ENCODE results near the gene RRAS.
"Not testable (repeated sequence)": the region's sequence is repeated elsewhere in the genome, so short reads cannot be mapped to it uniquely, and the experiment has no call there.

Gene RRAS

GRCh38 chr19:49631014-49631588 lies 8.8 kb downstream of the RRAS start:
- no peak for DNase-seq

GRCh38 chr19:49629659-49630058 lies 10.3 kb downstream of the RRAS start:
- DNase-seq: no peak

- no peak for DNase-seq
Measured at GRCh38 chr19:49626226-49626625, 13.7 kb downstream of the RRAS start.

- DNase-seq: no peak
Measured at GRCh38 chr19:49624967-49625910, 14.7 kb downstream of the RRAS start.

- not testable (repeated sequence) for DNase-seq
Measured at GRCh38 chr19:49617860-49618259, 22.1 kb downstream of the RRAS start.

- no peak for DNase-seq
Measured at GRCh38 chr19:49616945-49617344, 23.0 kb downstream of the RRAS start.

GRCh38 chr19:49616532-49616931 lies 23.4 kb downstream of the RRAS start:
- no peak for DNase-seq

- no peak for DNase-seq
Measured at GRCh38 chr19:49615861-49616260, 24.1 kb downstream of the RRAS start.

- DNase-seq: no peak
Measured at GRCh38 chr19:49614096-49614833, 25.7 kb downstream of the RRAS start.

GRCh38 chr19:49613374-49613773 lies 26.6 kb downstream of the RRAS start:
- no peak for DNase-seq

- DNase-seq: no peak
Measured at GRCh38 chr19:49609499-49610092, 30.3 kb downstream of the RRAS start.

- no peak for DNase-seq
Measured at GRCh38 chr19:49605605-49606004, 34.3 kb downstream of the RRAS start.

- DNase-seq: no peak
Measured at GRCh38 chr19:49602806-49603205, 37.1 kb downstream of the RRAS start.

- DNase-seq: no peak
Measured at GRCh38 chr19:49601482-49602038, 38.4 kb downstream of the RRAS start.

GRCh38 chr19:49599378-49600295 lies 40.3 kb downstream of the RRAS start:
- no peak for DNase-seq

GRCh38 chr19:49597703-49597974 lies 42.3 kb downstream of the RRAS start:
- no peak for DNase-seq

GRCh38 chr19:49596954-49597702 lies 42.8 kb downstream of the RRAS start:
- DNase-seq: no peak

GRCh38 chr19:49596407-49596806 lies 43.5 kb downstream of the RRAS start:
- no peak for DNase-seq

- DNase-seq: no peak
Measured at GRCh38 chr19:49595819-49596404, 44.0 kb downstream of the RRAS start.

GRCh38 chr19:49594993-49595818 lies 44.7 kb downstream of the RRAS start:
- no peak for DNase-seq

Measured in T-helper 2 cell (primary cell).